ENCODE measurements around the gene NTN3. TPM values are rescaled to one million over a fixed set of nuclear protein-coding genes. Genes with fewer than 3 reads are reported as not detected.
"Not testable (repeated sequence)": the region's sequence is repeated elsewhere in the genome, so short reads cannot be mapped to it uniquely, and the experiment has no call there.

NTN3 gene
- total and polyA plus RNA-seq, 2 of the 8 experiments (the other 6 are each of a cell fraction or from before 2014, with no cell fraction given): 0.30 to 0.34 TPM

- H3K9ac ChIP-seq (replicated peaks in 1 of 4; ENCODE audit: extremely low read depth in 1 of 4, low read depth in 3 of 4, low read length in 3 of 4); H2BK12ac ChIP-seq (ENCODE audit: low read depth, low read length); H3K27me3 ChIP-seq (replicated peaks in 1 of 4; ENCODE audit: control insufficient read depth in 3 of 4, extremely low read depth in 1 of 4, insufficient read depth in 3 of 4, low read length in 3 of 4); H3K14ac ChIP-seq (ENCODE audit: insufficient read length); H3K18ac ChIP-seq (ENCODE audit: extremely low read depth, low read length); H3K56ac ChIP-seq (replicated peaks; ENCODE audit: insufficient read length, low read depth, low read length); H4K8ac ChIP-seq (ENCODE audit: extremely low read depth, insufficient read depth, low read length); H4K5ac ChIP-seq (ENCODE audit: insufficient read length, low read depth, low read length); H3K4me3 ChIP-seq (ENCODE audit: extremely low read depth in 1 of 4, insufficient read depth in 2 of 4, low read depth in 3 of 4, low read length in 4 of 4); FAIRE-seq; H2BK15ac ChIP-seq (ENCODE audit: low read length); H2AK5ac ChIP-seq (ENCODE audit: low read depth, low read length); H3K79me1 ChIP-seq (ENCODE audit: low read depth, low read length); H3K23ac ChIP-seq (ENCODE audit: insufficient read length); DNase-seq (ENCODE audit: low read depth in 1 of 2, low spot score in 2 of 2); H3K79me2 ChIP-seq (ENCODE audit: control insufficient read depth in 1 of 2, insufficient read depth in 2 of 2, low read length in 2 of 2); H3K4ac ChIP-seq (replicated peaks; ENCODE audit: insufficient read length, low read depth, low read length); H3K23me2 ChIP-seq (ENCODE audit: low read depth, low read length); H3K9me3 ChIP-seq (ENCODE audit: insufficient read depth in 2 of 2, low read depth in 1 of 2, low read length in 1 of 2); H2AFZ ChIP-seq (ENCODE audit: low read length); H4K91ac ChIP-seq (replicated peaks; ENCODE audit: insufficient read length, low read length); H2BK5ac ChIP-seq (ENCODE audit: low read depth, low read length); H3K4me1 ChIP-seq (replicated peaks in 1 of 4; ENCODE audit: control insufficient read depth in 3 of 4, insufficient read depth in 4 of 4, low read length in 3 of 4); H3K4me2 ChIP-seq (ENCODE audit: insufficient read depth in 1 of 2, low read depth in 2 of 2, low read length in 2 of 2); H3K27ac ChIP-seq (ENCODE audit: low read depth, low read length); H2BK20ac ChIP-seq (ENCODE audit: low read length); H2BK120ac ChIP-seq (replicated peaks; ENCODE audit: low read depth, low read length): not testable (repeated sequence)
- ChIA-PET CTCF (ENCODE audit: partially characterized antibody) (interaction anchor here (0.9 to 1.9 kb wide), 4 partner anchors 9 to 247 kb away, joined by 4 to 7 read pairs (median 4); no protein-coding TSS in a partner anchor), POLR2A (ENCODE audit: partially characterized antibody) (interaction anchor here (1.2 kb wide), 1 partner anchor 19 kb away, joined by 4 read pairs; the partner anchor contains the start of gene TEDC2)
- Histone ChIP-seq H3K36me3 (ENCODE audit: control insufficient read depth in 2 of 4, insufficient read depth in 4 of 4, low read length in 3 of 4) (peaks cover 27 to 70% (median 55%) of the 10 kb centered on the region in 4 experiments), H4K20me1 (replicated peaks in 1 of 2; ENCODE audit: control insufficient read depth in 1 of 2, insufficient read depth in 2 of 2, low read length in 2 of 2) (peaks cover 8 to 13% of the 10 kb centered on the region in 2 experiments)
- 83% methylated on average over 14 of the region's 15 CpGs; no CpG with 5 or more reads in 1 of the 2 experiments for WGBS, 2 experiments (ENCODE audit: extremely low coverage in 1 of 2, insufficient coverage in 1 of 2, insufficient read length in 1 of 2, insufficient replicate concordance in 2 of 2, low coverage in 1 of 2, low lambda C conversion rate in 2 of 2, missing lambda C conversion rate in 1 of 2)
Measured at GRCh38 chr16:2441143-2441804, 29.8 kb upstream of the NTN3 start.
